GM18951 (cell line): Measurements from ENCODE around the gene TRIM40.
"Not testable (repeated sequence)": the region's sequence is repeated elsewhere in the genome, so short reads cannot be mapped to it uniquely, and the experiment has no call there.

Experiments used
- POLR2A ChIP-seq: IDR thresholded peaks from 4 replicates; pipeline ENCODE4 v1.6.1; 2011; ENCODE audit warnings: mild to moderate bottlenecking; ENCODE audit not compliant: insufficient read length, insufficient read depth; ENCODE audit errors: extremely low read depth
- in situ Hi-C: fragments of 300-500 bp; cut with MboI; formaldehyde crosslinking; loops from one replicate; pipeline ENCODE4 v1.12.0; 2022; ENCODE audit warnings: low sequenced_read_pairs, mixed read lengths, inconsistent platforms; ENCODE audit not compliant: unreplicated experiment

TRIM40 gene

GRCh38 chr6:30102414-30102969, 33.4 kb upstream of the TRIM40 start:
- in situ Hi-C loops = no loop called here

GRCh38 chr6:30102970-30103871, 32.7 kb upstream of the TRIM40 start:
- in situ Hi-C loops = no loop called here
- TF ChIP-seq POLR2A = no peak

More at GRCh38 chr6:30102414-30102969, 33.4 kb upstream of the TRIM40 start:
- TF ChIP-seq POLR2A = no peak

- TF ChIP-seq POLR2A = no peak
- in situ Hi-C loops = no loop called here
These were observed 32.1 kb upstream of the TRIM40 start for GRCh38 chr6:30103872-30104179.

- no peak for TF ChIP-seq POLR2A
- in situ Hi-C loops = no loop called here
These were observed 31.3 kb upstream of the TRIM40 start for GRCh38 chr6:30104661-30105060.

- in situ Hi-C loops = no loop called here
- no peak for TF ChIP-seq POLR2A
These were observed 24.6 kb upstream of the TRIM40 start for GRCh38 chr6:30111266-30111856.

- in situ Hi-C loops = no loop called here
- no peak for TF ChIP-seq POLR2A
These were observed 23.4 kb upstream of the TRIM40 start for GRCh38 chr6:30112402-30112994.

- in situ Hi-C loops = no loop called here
- TF ChIP-seq POLR2A = no peak
These were observed 22.8 kb upstream of the TRIM40 start, which contains the start of gene TRIM31 for GRCh38 chr6:30113003-30113759. TSS of gene TRIM31 (minus strand) at chr6:30113090. CDS start at chr6:30112805, 285 bp downstream.

GRCh38 chr6:30113841-30114240, 22.1 kb upstream of the TRIM40 start:
- in situ Hi-C loops = no loop called here
- no peak for TF ChIP-seq POLR2A

- in situ Hi-C loops = no loop called here
- no peak for TF ChIP-seq POLR2A
These were observed 19.2 kb upstream of the TRIM40 start for GRCh38 chr6:30116724-30117123.

- in situ Hi-C loops = not testable (repeated sequence)
These were observed 17.2 kb upstream of the TRIM40 start for GRCh38 chr6:30118691-30119090.

GRCh38 chr6:30121446-30122366, 14.2 kb upstream of the TRIM40 start:
- no peak for TF ChIP-seq POLR2A
- in situ Hi-C loops = no loop called here

GRCh38 chr6:30122515-30122914, 13.4 kb upstream of the TRIM40 start:
- no peak for TF ChIP-seq POLR2A
- in situ Hi-C loops = no loop called here
